ENCODE measurements around the gene LCN15. TPM values are rescaled to one million over a fixed set of nuclear protein-coding genes. Genes with fewer than 3 reads are reported as not detected.
"Not testable (repeated sequence)": the region's sequence is repeated elsewhere in the genome, so short reads cannot be mapped to it uniquely, and the experiment has no call there.

The LCN15 gene
- total and polyA plus RNA-seq, 10 of the 15 experiments (the other 5 are each of a cell fraction or from before 2014, with no cell fraction given), result 0.37 to 0.50 TPM; not detected in 8

- TF ChIP-seq ZZZ3 (IDR thresholded peaks at IDR 0.05; ENCODE audit: control insufficient read depth, insufficient read length, low read depth), result no peak
Observed at GRCh38 chr9:136769710-136770191, 5.4 kb upstream of the LCN15 start (continued).

- Histone ChIP-seq H3K4me2 (ENCODE audit: control insufficient read depth, insufficient read depth) (peak overlapping the region; percentile 53), H3K27ac (ENCODE audit: control insufficient read depth, insufficient read depth) (peak overlapping the region; percentile 25; the same call in 1 of the 2 replicates), H3K4me1 (ENCODE audit: control insufficient read depth, insufficient read depth, low read length) (peaks cover 26% of the 10 kb centered on the region), H2AFZ (ENCODE audit: control insufficient read depth, low read depth, low read length) (peak overlapping the region; percentile 17; the same call in 1 of the 2 replicates)
- intact Hi-C loops (cut with micrococcal nuclease; ENCODE audit: unreplicated experiment); DNase-seq (ENCODE audit: low read depth, low spot score); H3K36me3 ChIP-seq (ENCODE audit: control insufficient read depth in 2 of 2, insufficient read depth in 2 of 2, low read length in 1 of 2); H3K79me2 ChIP-seq (ENCODE audit: control insufficient read depth, insufficient read depth, low read length); H4K20me1 ChIP-seq (ENCODE audit: control insufficient read depth, insufficient read depth); H3K4me3 ChIP-seq; BruUV-seq (replicated peaks); H3K27me3 ChIP-seq (replicated peaks in 1 of 2; ENCODE audit: control insufficient read depth in 2 of 2, insufficient read depth in 2 of 2, low read length in 1 of 2); in situ Hi-C loops (cut with MboI); H3K9me3 ChIP-seq (replicated peaks; ENCODE audit: control insufficient read depth, insufficient read depth, low read length); H3K9ac ChIP-seq (ENCODE audit: control insufficient read depth, insufficient read depth, low read length): not testable (repeated sequence)
- 3% methylated on average over 13 of the region's 18 CpGs for WGBS (ENCODE audit: insufficient coverage, insufficient replicate concordance, low lambda C conversion rate, missing lambda C conversion rate)
- POLR2A ChIA-PET, result interaction anchor here (0.5 to 1.5 kb wide), 8 partner anchors 11 to 445 kb away, joined by 3 to 5 read pairs (median 4); no protein-coding TSS in a partner anchor
- CTCF ChIA-PET, result interaction anchor here (0.6 to 9.3 kb wide), 16 partner anchors 11 to 470 kb away, joined by 3 to 163 read pairs (median 4); partner anchors contain the start of genes TMEM141 and TRAF2
- peak; percentile 84 for FAIRE-seq
- RAD21 ChIA-PET (ENCODE audit: unreplicated experiment), result interaction anchor here (0.6 to 2.5 kb wide), 16 partner anchors 11 to 269 kb away, joined by 3 to 9 read pairs (median 4); partner anchors contain the start of genes FUT7, PAXX and TMEM141
- peak; percentile 75 for ATAC-seq
- SMC1A ChIA-PET (ENCODE audit: uncharacterized antibody, unreplicated experiment), result interaction anchor here (1.1 to 3.7 kb wide), 7 partner anchors 11 to 269 kb away, joined by 3 to 23 read pairs (median 4); no protein-coding TSS in a partner anchor
- TF ChIP-seq USF2 (IDR thresholded peaks at IDR 0.05; ENCODE audit: borderline replicate concordance, low read depth, low read length), result peak; percentile 25
- peak; percentile 72 to 80 for TF ChIP-seq IKZF2 (IDR thresholded peaks at IDR 0.05)
- peak; percentile 55 for TF ChIP-seq RELA (IDR thresholded peaks at IDR 0.05; ENCODE audit: borderline replicate concordance, partially characterized antibody)
- 0 out of 2 replicates have a peak, but pooled peaks have one; percentile 15 for TF ChIP-seq TCF12 (IDR thresholded peaks at IDR 0.05; ENCODE audit: low read depth, low read length)
- peak in 1 of 2 experiments; percentile 78; a peak in 2 of 4 replicates for TF ChIP-seq SRF (IDR thresholded peaks at IDR 0.05; ENCODE audit: low read depth in 2 of 2, low read length in 2 of 2)
- 0 out of 4 replicates have a peak, but pooled peaks of 1 of the 2 experiments have one; percentile 17 for TF ChIP-seq EP300 (IDR thresholded peaks at IDR 0.05; ENCODE audit: borderline replicate concordance in 1 of 2, control insufficient read depth in 1 of 2, low read depth in 2 of 2, low read length in 2 of 2)
- peak; percentile 18; the same call in 1 of the 2 replicates for TF ChIP-seq ATF3 (IDR thresholded peaks at IDR 0.05; ENCODE audit: borderline replicate concordance, extremely low read depth, low read depth, low read length)
- TF ChIP-seq PKNOX1 (IDR thresholded peaks at IDR 0.05), result peak; percentile 81
- peak; percentile 35; the same call in 1 of the 2 replicates for TF ChIP-seq RELB (IDR thresholded peaks at IDR 0.05; ENCODE audit: low read depth)
- peak; percentile 95 for TF ChIP-seq ATF7 (IDR thresholded peaks at IDR 0.05; ENCODE audit: low read depth)
- TF ChIP-seq RAD21 (IDR thresholded peaks at IDR 0.05; ENCODE audit: insufficient read depth, low read depth, low read length), result 0 out of 2 replicates have a peak, but pooled peaks have one; percentile 7
- peak; percentile 51 for TF ChIP-seq IKZF1 (conservative IDR thresholded peaks at IDR 0.05)
- peak; percentile 97 for TF ChIP-seq RAD51 (IDR thresholded peaks at IDR 0.05)
- TF ChIP-seq ZNF207 (IDR thresholded peaks at IDR 0.05; ENCODE audit: borderline replicate concordance), result 0 out of 2 replicates have a peak, but pooled peaks have one; percentile 14
Observed at GRCh38 chr9:136766410-136767120, 2.2 kb upstream of the LCN15 start.
